GM23248 (cell line): ENCODE results near the gene LCNL1. TPM values are rescaled to one million over a fixed set of nuclear protein-coding genes. Genes with fewer than 3 reads are reported as not detected.

ENCODE experiments used
- DNase-seq: peaks from one replicate; pipeline ENCODE4 v3.0.0-alpha.2; 2015
- H2AFZ ChIP-seq: fragments of 200-600 bp; sonication (generic); 2 replicates; pipeline ENCODE4 v1.6.1; 2016; ENCODE audit warnings: antibody characterized with exemption
- H3F3A ChIP-seq: fragments of 200-600 bp; sonication (generic); 2 replicates; pipeline ENCODE4 v1.6.1; 2016; ENCODE audit warnings: mild to moderate bottlenecking, antibody characterized with exemption, mixed run types; ENCODE audit not compliant: insufficient read depth
- H3K27ac ChIP-seq: fragments of 200-600 bp; sonication (generic); 2 replicates; pipeline ENCODE4 v1.5.1; 2016; ENCODE audit warnings: mild to moderate bottlenecking
- H3K27me3 ChIP-seq: fragments of 200-600 bp; sonication (generic); replicated peaks from 2 replicates; pipeline ENCODE4 v1.6.1; 2016; ENCODE audit warnings: mild to moderate bottlenecking; ENCODE audit not compliant: insufficient read depth
- H3K36me3 ChIP-seq: fragments of 200-600 bp; sonication (generic); 2 replicates; pipeline ENCODE4 v1.6.1; 2016; ENCODE audit warnings: low read depth, mild to moderate bottlenecking
- H3K4me1 ChIP-seq: fragments of 200-600 bp; sonication (generic); 2 replicates; pipeline ENCODE4 v1.6.1; 2016; ENCODE audit warnings: mild to moderate bottlenecking; ENCODE audit not compliant: insufficient read depth
- H3K4me2 ChIP-seq: fragments of 200-600 bp; sonication (generic); one replicate; pipeline ENCODE4 v1.6.1; 2016; ENCODE audit warnings: mild to moderate bottlenecking; ENCODE audit not compliant: unreplicated experiment
- H3K4me3 ChIP-seq: fragments of 200-600 bp; sonication (generic); 2 replicates; pipeline ENCODE4 v1.5.1; 2016; ENCODE audit warnings: mild to moderate bottlenecking
- H3K79me2 ChIP-seq: fragments of 200-600 bp; sonication (generic); 2 replicates; pipeline ENCODE4 v1.6.1; 2016; ENCODE audit warnings: mild to moderate bottlenecking; ENCODE audit not compliant: insufficient read depth
- H3K9ac ChIP-seq: fragments of 200-600 bp; sonication (generic); 2 replicates; pipeline ENCODE4 v1.6.1; 2016; ENCODE audit warnings: mild to moderate bottlenecking
- H3K9me2 ChIP-seq: fragments of 200-600 bp; sonication (generic); 2 replicates; pipeline ENCODE4 v1.6.1; 2016; ENCODE audit warnings: mixed run types, mild to moderate bottlenecking, moderate library complexity; ENCODE audit not compliant: insufficient read depth
- H3K9me3 ChIP-seq: fragments of 200-600 bp; sonication (generic); one replicate; pipeline ENCODE4 v1.6.1; 2017; ENCODE audit warnings: low read depth
- H4K20me1 ChIP-seq: fragments of 200-600 bp; sonication (generic); 2 replicates; pipeline ENCODE4 v1.6.0; 2016; ENCODE audit not compliant: insufficient read depth
- EZH2 ChIP-seq: fragments of 200-600 bp; sonication (generic); IDR thresholded peaks from 2 replicates; pipeline ENCODE4 v1.6.1; 2018; ENCODE audit warnings: antibody characterized with exemption, mild to moderate bottlenecking; ENCODE audit not compliant: insufficient read depth, poor library complexity, severe bottlenecking
- EZH2phosphoT487 ChIP-seq: fragments of 200-600 bp; sonication (generic); IDR thresholded peaks from 2 replicates; pipeline ENCODE4 v1.6.1; 2018; ENCODE audit warnings: antibody characterized with exemption, moderate library complexity, mild to moderate bottlenecking, low read depth; ENCODE audit not compliant: insufficient read depth
- WGBS, 2 experiments: methylation state at CpG; one replicate each; pipeline ENCODE4 v1.1.6; 2015 to 2017; ENCODE audit warnings: low lambda C conversion rate in 2 of 2, low coverage in 1 of 2; ENCODE audit errors: missing lambda C conversion rate in 2 of 2; 5-methylcytosine and 5-hydroxymethylcytosine counted together
- in situ Hi-C: fragments of 300-500 bp; cut with MboI; formaldehyde crosslinking; loops from 2 replicates; pipeline ENCODE4 v1.15.0; 2020
- polyA plus RNA-seq: library from polyadenylated mRNA; unstranded; fragments of >200 nt; fragmentation: Nextera tagmentation; extraction: Ambion mirVana; gene quantifications from 2 replicates; pipeline ENCODE4 v1.2.1, GENCODE V29; 2016
- total RNA-seq: library from RNA; depleted of rRNA; stranded (reverse); fragments of >200 nt; shearing (Covaris generic); gene quantifications from 2 replicates; pipeline ENCODE4 v1.2.3, GENCODE V29; 2014

The LCNL1 gene
- total and polyA plus RNA-seq, 2 experiments from 2014 or later = not detected

- no peaks in the 10 kb centered on the region for H3K27me3 ChIP-seq
- no peak overlapping the region for H3K4me2 ChIP-seq
- no peaks in the 10 kb centered on the region for H3K79me2 ChIP-seq
- no peak overlapping the region for H3K27ac ChIP-seq
- H3K4me1 ChIP-seq = no peaks in the 10 kb centered on the region
- H3K9ac ChIP-seq = no peak overlapping the region
- H3K4me3 ChIP-seq = no peak overlapping the region
- no peak for DNase-seq
- no peaks in the 10 kb centered on the region for H3K9me2 ChIP-seq
- H4K20me1 ChIP-seq = no peaks in the 10 kb centered on the region
- no peaks in the 10 kb centered on the region for H3F3A ChIP-seq
- TF ChIP-seq EZH2 (no peak), EZH2phosphoT487 (no peak)
- 97 to 98% methylated on average over 12 to 20 of the region's 20 CpGs for WGBS, 2 experiments
- no peak overlapping the region for H2AFZ ChIP-seq
- in situ Hi-C loops = no loop called here
- no peaks in the 10 kb centered on the region for H3K9me3 ChIP-seq
- H3K36me3 ChIP-seq = no peaks in the 10 kb centered on the region
Measured at GRCh38 chr9:137013571-137013940, 30.8 kb downstream of the LCNL1 start.

DNA sequence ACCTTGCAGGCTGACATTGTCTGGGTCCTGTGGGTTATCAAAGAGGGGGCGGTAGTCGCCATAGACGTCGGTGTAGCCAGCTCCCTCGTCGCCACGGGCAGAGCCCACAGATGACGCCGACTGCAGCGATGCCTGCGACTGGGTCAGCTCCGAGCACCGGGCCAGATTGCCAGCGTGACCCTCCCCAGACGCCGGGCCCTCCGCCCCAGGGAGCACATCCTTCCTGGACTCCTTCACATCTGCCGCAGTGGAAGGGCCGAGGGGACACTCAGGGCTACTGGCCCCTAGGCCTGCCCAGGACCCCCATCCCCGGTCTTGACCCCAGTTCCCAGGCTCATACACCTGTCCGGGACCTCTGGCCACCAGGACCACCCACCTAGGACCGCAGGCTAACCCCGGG is 31.4 kb downstream of the LCNL1 start:
- TF ChIP-seq EZH2 = no peak
- no peak for TF ChIP-seq EZH2phosphoT487
- Histone ChIP-seq H3K27ac (no peak overlapping the region), H3K4me2 (no peak overlapping the region), H3F3A (no peaks in the 10 kb centered on the region), H2AFZ (no peak overlapping the region), H3K27me3 (no peaks in the 10 kb centered on the region), H3K4me1 (no peaks in the 10 kb centered on the region), H3K9ac (no peak overlapping the region), H3K9me3 (no peaks in the 10 kb centered on the region), H3K79me2 (no peaks in the 10 kb centered on the region), H3K9me2 (no peaks in the 10 kb centered on the region), H4K20me1 (no peaks in the 10 kb centered on the region), H3K4me3 (no peak overlapping the region), H3K36me3 (no peaks in the 10 kb centered on the region)
- no peak for DNase-seq
- in situ Hi-C loops = no loop called here
- WGBS, 2 experiments = 91 to 92% methylated on average over 18 to 21 of the region's 23 CpGs

DNA sequence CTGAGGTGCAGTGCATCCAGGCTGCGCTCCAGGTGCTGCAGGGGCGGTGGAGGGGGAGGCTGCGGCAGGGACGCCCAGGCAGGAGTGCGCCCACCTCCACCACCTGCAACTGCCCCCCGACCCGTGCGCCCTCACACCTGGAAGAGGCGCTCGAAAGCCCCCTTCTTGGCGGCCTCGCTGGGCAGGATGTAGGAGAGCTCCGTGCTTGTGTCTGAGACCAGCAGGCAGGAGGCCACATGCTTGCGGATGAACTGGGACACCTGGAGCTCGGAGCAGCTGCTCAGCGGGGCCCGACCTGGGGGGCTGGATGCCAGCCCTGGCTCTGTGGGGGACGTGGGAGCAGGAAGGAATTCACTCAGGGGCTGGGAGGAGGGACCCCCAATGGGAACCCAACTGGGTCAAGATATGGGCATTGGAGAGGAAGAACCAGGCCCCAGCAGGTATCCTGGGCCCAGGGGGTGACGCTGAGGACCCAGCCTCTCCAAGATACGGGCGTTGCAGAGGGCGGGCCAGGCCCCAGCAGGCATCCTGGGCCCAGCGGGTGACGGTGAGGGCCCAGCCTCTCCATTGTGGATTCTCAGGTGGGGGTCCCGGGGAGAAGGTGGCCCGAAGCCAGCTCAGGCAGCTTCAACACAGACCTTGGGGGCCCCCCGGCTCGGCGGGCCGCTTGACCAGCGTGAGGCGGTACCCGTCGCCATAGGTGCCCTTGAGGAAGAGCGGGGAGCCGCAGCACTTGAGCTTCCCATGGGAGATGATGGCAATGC is 32.2 kb downstream of the LCNL1 start:
- H3K27ac ChIP-seq = no peak overlapping the region
- no peak for DNase-seq
- no peak overlapping the region for H3K4me3 ChIP-seq
- H3K9me3 ChIP-seq = no peaks in the 10 kb centered on the region
- H4K20me1 ChIP-seq = no peaks in the 10 kb centered on the region
- no peaks in the 10 kb centered on the region for H3K27me3 ChIP-seq
- H3K4me2 ChIP-seq = no peak overlapping the region
- no peaks in the 10 kb centered on the region for H3K4me1 ChIP-seq
- no peaks in the 10 kb centered on the region for H3K79me2 ChIP-seq
- H3K36me3 ChIP-seq = no peaks in the 10 kb centered on the region
- H2AFZ ChIP-seq = no peak overlapping the region
- no peaks in the 10 kb centered on the region for H3F3A ChIP-seq
- no peaks in the 10 kb centered on the region for H3K9me2 ChIP-seq
- in situ Hi-C loops = no loop called here
- 95 to 98% methylated on average over 25 to 36 of the region's 36 CpGs for WGBS, 2 experiments
- TF ChIP-seq EZH2 (no peak), EZH2phosphoT487 (no peak)
- H3K9ac ChIP-seq = no peak overlapping the region

- H3K9me2 ChIP-seq = no peaks in the 10 kb centered on the region
- H3K79me2 ChIP-seq = no peaks in the 10 kb centered on the region
- H3K4me1 ChIP-seq = no peaks in the 10 kb centered on the region
- H3K4me2 ChIP-seq = no peak overlapping the region
- no peak for DNase-seq
- WGBS, 2 experiments = 95 to 98% methylated on average over 13 to 25 of the region's 25 CpGs
- no peak overlapping the region for H3K9ac ChIP-seq
- H3F3A ChIP-seq = no peaks in the 10 kb centered on the region
- H3K36me3 ChIP-seq = no peaks in the 10 kb centered on the region
- H4K20me1 ChIP-seq = no peaks in the 10 kb centered on the region
- H3K27ac ChIP-seq = no peak overlapping the region
- H3K4me3 ChIP-seq = no peak overlapping the region
- H3K27me3 ChIP-seq = no peaks in the 10 kb centered on the region
- TF ChIP-seq EZH2 = no peak
- no peak for TF ChIP-seq EZH2phosphoT487
- H3K9me3 ChIP-seq = no peaks in the 10 kb centered on the region
- in situ Hi-C loops = no loop called here
- H2AFZ ChIP-seq = no peak overlapping the region
Measured at GRCh38 chr9:137015540-137015930, 32.7 kb downstream of the LCNL1 start.

DNA sequence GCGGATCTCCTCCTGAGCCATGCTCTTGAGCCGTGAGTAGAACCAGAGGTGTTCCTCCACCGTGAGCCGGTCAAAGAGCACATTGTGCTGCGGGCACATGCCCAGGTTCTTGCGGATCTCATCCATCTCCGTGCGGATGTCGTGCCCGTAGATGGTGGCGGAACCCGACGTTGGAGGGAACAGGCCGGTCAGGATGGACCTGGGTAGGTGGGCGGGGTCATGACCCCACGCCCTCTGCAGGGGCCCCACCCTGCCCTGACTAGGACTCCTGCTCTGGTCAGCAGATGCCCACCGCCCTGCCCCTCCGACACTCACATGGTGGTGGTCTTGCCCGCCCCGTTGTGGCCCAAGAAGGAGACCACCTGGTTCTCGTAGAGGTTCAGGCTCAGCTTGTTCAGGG is 33.2 kb downstream of the LCNL1 start:
- WGBS, 2 experiments = 95 to 98% methylated on average over 16 to 21 of the region's 21 CpGs
- Histone ChIP-seq H3F3A (no peaks in the 10 kb centered on the region), H3K27me3 (no peaks in the 10 kb centered on the region), H3K9ac (no peak overlapping the region), H4K20me1 (no peaks in the 10 kb centered on the region), H2AFZ (no peak overlapping the region), H3K4me1 (no peaks in the 10 kb centered on the region), H3K9me2 (no peaks in the 10 kb centered on the region), H3K27ac (no peak overlapping the region), H3K79me2 (no peaks in the 10 kb centered on the region), H3K9me3 (no peaks in the 10 kb centered on the region), H3K4me2 (no peak overlapping the region), H3K4me3 (no peak overlapping the region), H3K36me3 (no peaks in the 10 kb centered on the region)
- in situ Hi-C loops = no loop called here
- TF ChIP-seq EZH2 = no peak
- no peak for TF ChIP-seq EZH2phosphoT487
- DNase-seq = no peak
